CD4-positive, alpha-beta T cell treated with Interleukin-6 for 4 hours (primary cell): ENCODE results near the gene PRB3.
A peak's percentile ranks its signal among the peaks of the same experiment; 100 is the strongest.

ENCODE experiments used
- DNase-seq: peaks from one replicate; pipeline ENCODE4 v3.0.0-alpha.2; 2020; ENCODE audit warnings: mixed read lengths

Gene PRB3

GRCh38 chr12:11269607-11270006 lies at the start of gene PRB3:
PRB3 (minus strand) TSS chr12:11269707; CDS start chr12:11269669, 38 bp downstream.
- DNase-seq, result no peak

- no peak for DNase-seq
Measured at GRCh38 chr12:11310336-11310735, 40.8 kb upstream of the PRB3 start, which contains the start of gene PRB4. PRB4 (minus strand) TSS chr12:11310436; CDS start chr12:11310398, 38 bp downstream.

GRCh38 chr12:11307143-11307542 lies 37.6 kb upstream of the PRB3 start:
- no peak for DNase-seq

GRCh38 chr12:11273449-11273848 lies 3.9 kb upstream of the PRB3 start:
- no peak for DNase-seq

- no peak for DNase-seq
Measured at GRCh38 chr12:11264501-11264900, 5.0 kb downstream of the PRB3 start.

GRCh38 chr12:11246489-11246888 lies 23.0 kb downstream of the PRB3 start:
- no peak for DNase-seq

GRCh38 chr12:11242656-11243055 lies 26.9 kb downstream of the PRB3 start:
- no peak for DNase-seq

GRCh38 chr12:11240348-11240930 lies 29.1 kb downstream of the PRB3 start:
- no peak for DNase-seq

GRCh38 chr12:11238275-11238674 lies 31.2 kb downstream of the PRB3 start:
- DNase-seq, result no peak

- no peak for DNase-seq
Measured at GRCh38 chr12:11233532-11233931, 36.0 kb downstream of the PRB3 start.

- DNase-seq, result peak; percentile 32
Measured at GRCh38 chr12:11228296-11228879, 41.1 kb downstream of the PRB3 start.

GRCh38 chr12:11227373-11227772 lies 42.1 kb downstream of the PRB3 start:
- no peak for DNase-seq
